SH-SY5Y (cell line): ENCODE data around the gene SHISA9.

Source experiments
- GATA2 ChIP-seq: IDR thresholded peaks from 2 replicates; pipeline ENCODE4 v1.6.1; 2011; ENCODE audit warnings: mild to moderate bottlenecking, low read depth, low read length
- GATA3 ChIP-seq: IDR thresholded peaks from 2 replicates; pipeline ENCODE4 v1.6.1; 2011; ENCODE audit warnings: low read depth, mild to moderate bottlenecking, low read length, moderate library complexity

GRCh38 chr16:13238182-13238581 is 336.8 kb downstream of the SHISA9 start:
- TF ChIP-seq GATA3 = no peak
- no peak for TF ChIP-seq GATA2
